ENCODE data around the gene VASP. TPM values are rescaled to one million over a fixed set of nuclear protein-coding genes. Genes with fewer than 3 reads are reported as not detected.

Gene VASP
- total RNA-seq, 1 donor from 2014 or later, result 155 TPM

DNA sequence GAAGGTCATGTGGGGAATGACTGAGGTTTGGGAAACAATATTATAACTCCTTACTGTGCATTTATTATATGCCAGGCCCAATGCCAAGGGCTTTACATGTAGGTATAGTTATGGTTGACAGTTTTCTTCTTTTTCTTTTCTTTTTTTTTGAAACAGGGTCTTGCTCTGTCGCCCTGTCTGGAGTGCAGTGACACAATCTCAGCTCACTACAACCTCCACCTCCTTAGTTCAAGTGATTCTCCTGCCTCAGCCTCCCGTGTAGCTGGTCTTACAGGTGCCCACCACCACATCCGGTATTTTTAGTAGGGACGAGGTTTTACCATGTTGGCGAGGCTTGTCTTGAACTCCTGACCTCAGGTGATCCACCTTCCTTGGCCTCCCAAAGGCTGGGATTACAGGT lies 24.2 kb upstream of the VASP start:
- Histone ChIP-seq H3K4me3 (no peak overlapping the region), H3K27me3 (no peaks in the 10 kb centered on the region), H3K27ac (no peak overlapping the region), H3K9me3 (no peaks in the 10 kb centered on the region), H3K4me1 (peaks cover 7% of the 10 kb centered on the region), H3K36me3 (no peaks in the 10 kb centered on the region)
- intact Hi-C loops (cut with DNase I), result no loop called here
- no peak for ATAC-seq
- no peak for DNase-seq
- TF ChIP-seq, protein P1, sequence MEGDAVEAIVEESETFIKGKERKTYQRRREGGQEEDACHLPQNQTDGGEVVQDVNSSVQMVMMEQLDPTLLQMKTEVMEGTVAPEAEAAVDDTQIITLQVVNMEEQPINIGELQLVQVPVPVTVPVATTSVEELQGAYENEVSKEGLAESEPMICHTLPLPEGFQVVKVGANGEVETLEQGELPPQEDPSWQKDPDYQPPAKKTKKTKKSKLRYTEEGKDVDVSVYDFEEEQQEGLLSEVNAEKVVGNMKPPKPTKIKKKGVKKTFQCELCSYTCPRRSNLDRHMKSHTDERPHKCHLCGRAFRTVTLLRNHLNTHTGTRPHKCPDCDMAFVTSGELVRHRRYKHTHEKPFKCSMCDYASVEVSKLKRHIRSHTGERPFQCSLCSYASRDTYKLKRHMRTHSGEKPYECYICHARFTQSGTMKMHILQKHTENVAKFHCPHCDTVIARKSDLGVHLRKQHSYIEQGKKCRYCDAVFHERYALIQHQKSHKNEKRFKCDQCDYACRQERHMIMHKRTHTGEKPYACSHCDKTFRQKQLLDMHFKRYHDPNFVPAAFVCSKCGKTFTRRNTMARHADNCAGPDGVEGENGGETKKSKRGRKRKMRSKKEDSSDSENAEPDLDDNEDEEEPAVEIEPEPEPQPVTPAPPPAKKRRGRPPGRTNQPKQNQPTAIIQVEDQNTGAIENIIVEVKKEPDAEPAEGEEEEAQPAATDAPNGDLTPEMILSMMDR (IDR thresholded peaks at IDR 0.05), result no peak

DNA sequence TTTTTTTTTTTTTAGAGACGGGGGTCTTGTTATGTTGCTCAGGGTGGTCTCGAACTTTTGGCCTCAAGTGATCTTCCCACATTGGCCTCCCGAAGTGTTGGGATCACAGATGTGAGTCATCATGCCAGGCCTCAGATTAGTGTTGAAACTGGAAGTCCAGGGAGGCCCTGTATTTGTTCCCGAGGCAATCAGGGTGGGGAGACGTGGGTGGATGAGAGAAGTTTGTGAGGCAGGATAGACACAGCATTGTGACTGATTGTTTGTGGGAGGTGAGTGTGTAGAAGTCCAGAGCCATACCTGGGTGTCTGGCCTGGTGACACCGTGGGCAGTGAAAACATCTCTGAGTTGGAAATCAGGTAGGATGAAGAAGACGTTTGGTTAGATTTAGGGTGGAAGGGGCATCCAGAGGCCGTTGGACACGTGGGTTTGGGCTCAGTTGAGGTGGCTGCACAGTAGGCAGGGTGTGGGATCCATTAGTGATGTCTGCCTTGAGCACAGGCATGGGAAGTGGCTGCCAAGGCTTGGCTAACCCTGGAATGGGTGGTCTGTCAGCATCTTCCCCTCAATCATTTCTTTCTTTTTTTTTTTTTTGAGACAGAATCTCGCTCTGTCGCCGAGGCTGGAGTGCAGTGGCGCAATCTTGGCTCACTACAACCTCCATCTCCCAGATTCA lies 22.9 kb upstream of the VASP start:
- intact Hi-C loops (cut with DNase I), result no loop called here
- ATAC-seq, result no peak

DNA sequence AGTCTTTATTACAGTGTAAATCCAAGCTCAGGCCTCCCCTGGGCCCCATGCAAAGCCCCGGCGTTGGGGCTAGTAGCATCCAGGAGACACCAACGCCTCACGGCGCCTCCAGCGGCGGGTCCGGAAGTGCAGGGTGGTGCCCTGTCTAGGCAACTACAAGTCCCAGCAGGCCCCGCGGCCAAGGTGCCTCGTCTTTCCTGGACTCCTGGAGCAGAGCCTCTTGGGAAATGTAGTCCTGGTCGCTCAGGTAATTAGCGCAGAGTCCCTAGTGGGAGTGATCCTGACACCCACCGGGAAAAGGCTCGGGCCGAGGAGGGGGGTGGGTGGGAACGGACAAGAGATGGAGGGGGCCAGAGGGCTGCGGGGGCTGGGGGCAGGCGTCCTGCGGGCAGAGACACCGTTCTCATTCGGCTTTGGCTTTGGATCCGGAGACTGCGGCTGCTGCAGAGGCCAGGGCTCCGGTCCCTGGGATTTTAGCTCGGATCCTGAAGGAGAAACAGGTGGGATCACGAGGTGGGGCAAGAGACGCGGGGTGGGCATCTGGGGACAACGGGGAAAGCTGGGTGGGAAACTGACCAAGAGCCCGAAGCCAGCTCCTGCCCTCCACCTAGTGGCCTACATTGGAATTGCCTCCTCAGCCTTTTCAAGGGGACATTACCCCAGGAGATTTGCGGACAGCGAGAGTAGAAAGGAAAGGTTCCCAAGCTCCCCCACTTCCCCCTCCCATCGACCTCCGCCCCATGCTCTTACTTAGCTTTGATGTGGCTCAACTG lies 21.8 kb upstream of the VASP start:
- Histone ChIP-seq H3K9me3 (no peaks in the 10 kb centered on the region), H3K36me3 (no peaks in the 10 kb centered on the region), H3K4me1 (peaks cover 4% of the 10 kb centered on the region), H3K27ac (peak overlapping the region; percentile 63), H3K27me3 (no peaks in the 10 kb centered on the region), H3K4me3 (peak overlapping the region; percentile 81)
- ATAC-seq (peak; percentile 99), DNase-seq (peak; percentile 99)
- intact Hi-C loops (cut with DNase I), result no loop called here
- TF ChIP-seq, protein P1 (IDR thresholded peaks at IDR 0.05), result peak; percentile 78

More for the DNA sequence above, 22.9 kb upstream of the VASP start:
- H3K4me1 ChIP-seq, result peaks cover 4% of the 10 kb centered on the region
- no peak for DNase-seq
- TF ChIP-seq, protein P1 (IDR thresholded peaks at IDR 0.05), result no peak
- no peaks in the 10 kb centered on the region for H3K27me3 ChIP-seq
- H3K9me3 ChIP-seq, result no peaks in the 10 kb centered on the region
- H3K27ac ChIP-seq, result no peak overlapping the region
- no peak overlapping the region for H3K4me3 ChIP-seq
- H3K36me3 ChIP-seq, result no peaks in the 10 kb centered on the region

DNA sequence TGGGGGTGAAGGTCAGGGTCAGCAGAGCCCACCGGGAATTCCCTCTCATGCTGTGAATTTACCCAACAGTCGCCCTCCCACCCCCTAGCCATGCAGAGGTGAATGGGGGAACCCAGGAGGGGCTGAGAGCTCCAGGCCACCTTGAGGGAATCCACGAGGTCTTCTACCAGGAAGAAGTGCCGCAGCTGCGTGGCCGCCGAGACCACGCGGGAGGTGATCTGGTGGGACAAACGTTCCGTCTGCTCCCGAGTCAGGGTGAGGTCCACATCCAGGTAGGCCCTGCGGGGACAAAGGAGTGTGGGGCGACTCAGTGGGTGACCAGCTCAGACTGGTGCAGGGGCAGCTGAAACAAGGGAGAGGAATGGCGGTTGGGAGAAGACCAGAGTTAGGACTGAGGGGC lies 18.6 kb upstream of the VASP start:
- Histone ChIP-seq H3K27ac (no peak overlapping the region), H3K36me3 (no peaks in the 10 kb centered on the region), H3K27me3 (no peaks in the 10 kb centered on the region), H3K4me3 (no peak overlapping the region), H3K4me1 (peaks cover 10% of the 10 kb centered on the region), H3K9me3 (no peaks in the 10 kb centered on the region)
- no peak for ATAC-seq
- intact Hi-C loops (cut with DNase I), result no loop called here
- TF ChIP-seq, protein P1 (IDR thresholded peaks at IDR 0.05), result no peak
- no peak for DNase-seq

DNA sequence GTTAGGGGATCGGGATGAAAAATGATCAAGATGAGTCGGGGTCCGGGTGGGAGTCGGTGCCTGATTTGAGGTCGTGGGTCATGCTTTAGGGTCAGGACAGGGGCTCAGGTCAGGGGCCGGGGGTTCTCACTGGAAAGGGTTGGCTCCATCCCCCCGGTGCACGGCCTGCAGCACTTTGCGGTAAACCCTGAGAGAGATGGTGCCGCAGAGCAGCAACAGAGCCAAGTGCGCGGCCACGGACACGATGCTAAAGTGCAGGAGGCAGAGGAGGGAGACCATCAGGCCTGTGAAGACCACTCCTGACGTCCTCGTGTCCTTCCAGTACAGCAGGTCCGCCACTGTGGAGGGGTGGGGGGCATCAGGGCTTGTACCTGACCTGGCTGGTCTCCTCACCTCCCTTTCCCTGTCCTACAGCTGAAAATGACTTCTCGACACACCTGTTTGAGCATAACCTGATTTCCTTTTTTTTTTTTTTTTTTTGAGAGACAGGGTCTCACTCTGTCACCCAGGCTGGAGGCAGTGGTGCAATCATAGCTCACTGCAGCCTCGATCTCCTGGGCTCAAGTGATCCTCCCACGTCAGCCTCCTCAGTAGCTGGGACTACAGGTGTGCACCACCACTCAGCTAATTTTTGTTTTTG lies 17.9 kb upstream of the VASP start:
- intact Hi-C loops (cut with DNase I), result no loop called here
- no peak for ATAC-seq

More for the DNA sequence above, 17.9 kb upstream of the VASP start:
- no peaks in the 10 kb centered on the region for H3K36me3 ChIP-seq
- no peak overlapping the region for H3K4me3 ChIP-seq
- no peaks in the 10 kb centered on the region for H3K27me3 ChIP-seq
- H3K4me1 ChIP-seq, result peaks cover 10% of the 10 kb centered on the region
- TF ChIP-seq, protein P1 (IDR thresholded peaks at IDR 0.05), result no peak
- no peak overlapping the region for H3K27ac ChIP-seq
- H3K9me3 ChIP-seq, result no peaks in the 10 kb centered on the region
- peak; percentile 66 for DNase-seq

All from upper lobe of right lung (tissue), 1 donor.